Psoas muscle (tissue), 8 donors: ENCODE results near the gene TMEM223. TPM values are rescaled to one million over a fixed set of nuclear protein-coding genes. Genes with fewer than 3 reads are reported as not detected.
"Not testable (repeated sequence)": the region's sequence is repeated elsewhere in the genome, so short reads cannot be mapped to it uniquely, and the experiment has no call there.

ENCODE experiments used
- ATAC-seq, 4 donors: fragments of 200-7000 bp; cut with Tn5 transposase; one replicate each; pipeline ENCODE4 v1.9.1; 2020; ENCODE audit warnings: moderate library complexity in 3 of 4, mild to moderate bottlenecking in 2 of 4
- DNase-seq, 2 donors: peaks; one replicate each; pipeline ENCODE4 v3.0.0-alpha.2; 2020
- H3K27ac ChIP-seq: fragments of 200-600 bp; one replicate; pipeline ENCODE4 v1.8.0; 2022
- H3K27me3 ChIP-seq, 3 donors: fragments of 200-600 bp in 1 of 3; one replicate each; pipeline versions ENCODE4 v1.6.1 to v1.8.0; 2013 to 2022; ENCODE audit warnings: low read length in 2 of 3, mild to moderate bottlenecking in 2 of 3, moderate library complexity in 1 of 3; ENCODE audit not compliant: insufficient read depth in 3 of 3
- H3K36me3 ChIP-seq, 2 donors: fragments of 200-600 bp in 1 of 2; one replicate each; pipeline versions ENCODE4 v1.6.1 to v1.8.0; 2013 to 2022; ENCODE audit warnings: low read depth in 1 of 2, mild to moderate bottlenecking in 1 of 2, moderate library complexity in 1 of 2; ENCODE audit not compliant: insufficient read depth in 1 of 2
- H3K4me1 ChIP-seq: fragments of 200-600 bp; one replicate; pipeline ENCODE4 v1.8.0; 2022
- H3K4me3 ChIP-seq: fragments of 200-600 bp; one replicate; pipeline ENCODE4 v1.8.0; 2022; ENCODE audit warnings: mild to moderate bottlenecking
- H3K9me3 ChIP-seq: fragments of 200-600 bp; one replicate; pipeline ENCODE4 v1.8.0; 2022
- WGBS, 3 donors: extraction: QIAGEN DNeasy Blood & Tissue Kit; methylation state at CpG; one replicate each; pipeline versions ENCODE4 v1.1.6 to v1.1.7; 2013; 5-methylcytosine and 5-hydroxymethylcytosine counted together
- intact Hi-C, 2 donors: fragments of 100-400 bp; cut with DNase I; formaldehyde crosslinking; loops; one replicate each; pipeline versions ENCODE4 v1.11.0 to v1.14.2; 2022
- polyA plus RNA-seq, 3 donors: library from polyadenylated mRNA; stranded (reverse); fragments of 200-250 nt; gene quantifications; one replicate each; pipeline ENCODE4 v1.2.3, GENCODE V29; 2013
- total RNA-seq, 4 donors: library from RNA; stranded (reverse); fragmentation: NEBNext Ultra II Directional in 2 of 4; extraction: Animal tissue kit (Norgen Biotek cat#: 25700) in 2 of 4; gene quantifications; one replicate each; pipeline versions ENCODE4 v1.2.1 to v1.2.4, GENCODE V29; 2021 to 2023
- TF ChIP-seq, protein P1 (sequence below): fragments of 200-600 bp; IDR thresholded peaks from one replicate; pipeline ENCODE4 v1.8.0; 2022; ENCODE audit warnings: antibody characterized with exemption
- donor health status: healthy with polysubstance abuse.
- donor health status: DM: no; HTN: no; CAD: no; lungs with moderate emphysema.
- donor health status: Bipolar disorder and iron deficiency.
- donor health status: healthy.
- donor health status: DM: yes; HTN: yes; CAD: no.
- donor health status: DM: no; HTN: no; CAD: no.
- donor health status: DM: no; HTN: no; CAD: no.
- donor health status: DM: yes; HTN: yes; CAD: no.

TMEM223 gene
- total and polyA plus RNA-seq, 7 donors: 6.2 to 37.7 (median 11.5) TPM

GRCh38 chr11:62752177-62752785 is 39.5 kb downstream of the TMEM223 start:
- TF ChIP-seq, protein P1, sequence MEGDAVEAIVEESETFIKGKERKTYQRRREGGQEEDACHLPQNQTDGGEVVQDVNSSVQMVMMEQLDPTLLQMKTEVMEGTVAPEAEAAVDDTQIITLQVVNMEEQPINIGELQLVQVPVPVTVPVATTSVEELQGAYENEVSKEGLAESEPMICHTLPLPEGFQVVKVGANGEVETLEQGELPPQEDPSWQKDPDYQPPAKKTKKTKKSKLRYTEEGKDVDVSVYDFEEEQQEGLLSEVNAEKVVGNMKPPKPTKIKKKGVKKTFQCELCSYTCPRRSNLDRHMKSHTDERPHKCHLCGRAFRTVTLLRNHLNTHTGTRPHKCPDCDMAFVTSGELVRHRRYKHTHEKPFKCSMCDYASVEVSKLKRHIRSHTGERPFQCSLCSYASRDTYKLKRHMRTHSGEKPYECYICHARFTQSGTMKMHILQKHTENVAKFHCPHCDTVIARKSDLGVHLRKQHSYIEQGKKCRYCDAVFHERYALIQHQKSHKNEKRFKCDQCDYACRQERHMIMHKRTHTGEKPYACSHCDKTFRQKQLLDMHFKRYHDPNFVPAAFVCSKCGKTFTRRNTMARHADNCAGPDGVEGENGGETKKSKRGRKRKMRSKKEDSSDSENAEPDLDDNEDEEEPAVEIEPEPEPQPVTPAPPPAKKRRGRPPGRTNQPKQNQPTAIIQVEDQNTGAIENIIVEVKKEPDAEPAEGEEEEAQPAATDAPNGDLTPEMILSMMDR: no peak
- DNase-seq (no peak), ATAC-seq (no peak)
- no peaks in the 10 kb centered on the region for H3K9me3 ChIP-seq
- no peak overlapping the region for H3K4me3 ChIP-seq
- intact Hi-C loops: no loop called here
- peaks cover 12% of the 10 kb centered on the region for H3K4me1 ChIP-seq
- H3K27me3 ChIP-seq: no peaks in the 10 kb centered on the region
- peak overlapping the region; percentile 2 for H3K27ac ChIP-seq
- WGBS, 3 donors: 95 to 99% (median 96%) methylated on average over 14 of the region's 14 CpGs
- H3K36me3 ChIP-seq: peaks cover 5 to 21% of the 10 kb centered on the region in 2 donors

GRCh38 chr11:62749931-62750330 is 41.9 kb downstream of the TMEM223 start:
- Histone ChIP-seq H3K4me1 (peaks cover 12% of the 10 kb centered on the region), H3K36me3 (peaks cover 5 to 21% of the 10 kb centered on the region in 2 donors)
- H3K4me3 ChIP-seq, DNase-seq, H3K27ac ChIP-seq, intact Hi-C loops, H3K9me3 ChIP-seq, H3K27me3 ChIP-seq, ATAC-seq: not testable (repeated sequence)
- 91 to 95% (median 93%) methylated on average over 5 of the region's 5 CpGs for WGBS, 3 donors

GRCh38 chr11:62747475-62748160 is 44.2 kb downstream of the TMEM223 start:
- no peaks in the 10 kb centered on the region for H3K27me3 ChIP-seq
- no peak overlapping the region for H3K4me3 ChIP-seq
- intact Hi-C loops: no loop called here
- no peak for ATAC-seq
- peaks cover 5 to 21% of the 10 kb centered on the region in 2 donors for H3K36me3 ChIP-seq
- 70 to 79% (median 73%) methylated on average over 9 of the region's 9 CpGs for WGBS, 3 donors
- no peak for DNase-seq
- H3K4me1 ChIP-seq: peaks cover 2% of the 10 kb centered on the region
- no peak overlapping the region for H3K27ac ChIP-seq
- TF ChIP-seq, protein P1: no peak
- H3K9me3 ChIP-seq: no peaks in the 10 kb centered on the region

Other genes starting within 250 kb of the TMEM223 start
Only the 30 nearest of the 31 such genes appear.
- gene EEF1G, start 218.1 kb downstream of the TMEM223 start, total RNA-seq: 1,000 to 10,000 TPM; 1,137 to 1,954 (median 1,509) TPM
- gene EEF1G, start 218.1 kb downstream of the TMEM223 start, polyA plus RNA-seq: 1,000 to 10,000 TPM; 1,687 to 2,356 (median 2,243) TPM
- 10 to 100 TPM; 14.3 to 23.7 (median 19.6) TPM for gene TUT1, start 200.5 kb downstream of the TMEM223 start, total RNA-seq
- gene TUT1, start 200.5 kb downstream of the TMEM223 start, polyA plus RNA-seq: 10 to 100 TPM; 12.1 to 15.5 (median 12.7) TPM
- 10 to 100 TPM; 20.0 to 32.5 (median 28.6) TPM for gene MTA2, start 190.1 kb downstream of the TMEM223 start, total RNA-seq
- 10 to 100 TPM; 18.4 to 27.1 (median 26.9) TPM for gene MTA2, start 190.1 kb downstream of the TMEM223 start, polyA plus RNA-seq
- gene EML3, start 179.2 kb downstream of the TMEM223 start, total RNA-seq: 10 to 100 TPM; 14.1 to 19.5 (median 16.9) TPM
- gene EML3, start 179.2 kb downstream of the TMEM223 start, polyA plus RNA-seq: 10 to 100 TPM in 2 of 3 donors, 1 to 10 TPM in 1; 7.4 to 11.3 (median 11.1) TPM
- 1 to 10 TPM; 2.0 to 4.4 (median 3.1) TPM for gene ROM1, start 178.7 kb downstream of the TMEM223 start, total RNA-seq
- 1 to 10 TPM; 3.7 to 5.5 (median 4.7) TPM for gene ROM1, start 178.7 kb downstream of the TMEM223 start, polyA plus RNA-seq
- gene B3GAT3, start 170.0 kb downstream of the TMEM223 start, total RNA-seq: 10 to 100 TPM in 3 of 4 donors, 1 to 10 TPM in 1; 7.4 to 11.8 (median 11.0) TPM
- 10 to 100 TPM; 11.7 to 37.6 (median 20.0) TPM for gene B3GAT3, start 170.0 kb downstream of the TMEM223 start, polyA plus RNA-seq
- 10 to 100 TPM; 59.7 to 62.2 (median 61.4) TPM for gene GANAB, start 145.4 kb downstream of the TMEM223 start, total RNA-seq
- gene GANAB, start 145.4 kb downstream of the TMEM223 start, polyA plus RNA-seq: 10 to 100 TPM; 34.3 to 64.6 (median 62.0) TPM
- 10 to 100 TPM; 13.5 to 20.6 (median 17.1) TPM for gene INTS5, start 138.7 kb downstream of the TMEM223 start, total RNA-seq
- 10 to 100 TPM in 1 of 3 donors, 1 to 10 TPM in 2; 8.1 to 19.9 (median 9.3) TPM for gene INTS5, start 138.7 kb downstream of the TMEM223 start, polyA plus RNA-seq
- gene C11orf98, start 126.8 kb downstream of the TMEM223 start, total RNA-seq: 10 to 100 TPM; 29.8 to 50.9 (median 50.2) TPM
- 100 to 1,000 TPM in 1 of 3 donors, 10 to 100 TPM in 2; 87.1 to 155 (median 93.1) TPM for gene C11orf98, start 126.8 kb downstream of the TMEM223 start, polyA plus RNA-seq
- 10 to 100 TPM in 2 of 4 donors, 1 to 10 TPM in 2; 3.8 to 12.8 (median 9.4) TPM for gene CSKMT, start 126.7 kb downstream of the TMEM223 start, total RNA-seq
- gene CSKMT, start 126.7 kb downstream of the TMEM223 start, polyA plus RNA-seq: 10 to 100 TPM in 1 of 3 donors, 1 to 10 TPM in 2; 4.8 to 11.4 (median 7.8) TPM
- gene UQCC3, start 120.3 kb downstream of the TMEM223 start, total RNA-seq: 1 to 10 TPM; 5.2 to 8.8 (median 7.1) TPM
- 10 to 100 TPM in 1 of 3 donors, 1 to 10 TPM in 2; 6.4 to 16.5 (median 8.6) TPM for gene UQCC3, start 120.3 kb downstream of the TMEM223 start, polyA plus RNA-seq
- 1 to 10 TPM in 3 of 4 donors, under 1 TPM in 1; 0.74 to 3.2 (median 1.9) TPM for gene LBHD1, start 119.7 kb downstream of the TMEM223 start, total RNA-seq
- 1 to 10 TPM in 2 of 3 donors, under 1 TPM in 1; 0.98 to 3.6 (median 1.6) TPM for gene LBHD1, start 119.7 kb downstream of the TMEM223 start, polyA plus RNA-seq
- gene UBXN1, start 112.9 kb downstream of the TMEM223 start, total RNA-seq: 100 to 1,000 TPM; 102 to 204 (median 149) TPM
- 100 to 1,000 TPM; 225 to 376 (median 295) TPM for gene UBXN1, start 112.9 kb downstream of the TMEM223 start, polyA plus RNA-seq
- 1 to 10 TPM; 2.4 to 4.8 (median 3.8) TPM for gene LRRN4CL, start 102.5 kb downstream of the TMEM223 start, total RNA-seq
- gene LRRN4CL, start 102.5 kb downstream of the TMEM223 start, polyA plus RNA-seq: 1 to 10 TPM; 1.8 to 3.7 (median 2.8) TPM
- 10 to 100 TPM; 17.0 to 45.4 (median 29.0) TPM for gene BSCL2, start 84.6 kb downstream of the TMEM223 start, total RNA-seq
- gene BSCL2, start 84.6 kb downstream of the TMEM223 start, polyA plus RNA-seq: 100 to 1,000 TPM in 1 of 3 donors, 10 to 100 TPM in 2; 61.5 to 174 (median 63.5) TPM
- gene GNG3, start 84.3 kb downstream of the TMEM223 start, total RNA-seq: not detected
- gene GNG3, start 84.3 kb downstream of the TMEM223 start, polyA plus RNA-seq: under 1 TPM in 2 of 3 donors, not detected in 1; 0.10 to 0.39 TPM
- gene HNRNPUL2, start 64.5 kb downstream of the TMEM223 start, total RNA-seq: 10 to 100 TPM; 27.2 to 39.7 (median 31.4) TPM
- gene HNRNPUL2, start 64.5 kb downstream of the TMEM223 start, polyA plus RNA-seq: 10 to 100 TPM; 23.8 to 35.1 (median 25.0) TPM
- 10 to 100 TPM; 14.8 to 19.6 (median 16.4) TPM for gene TTC9C, start 63.5 kb downstream of the TMEM223 start, total RNA-seq
- 10 to 100 TPM; 20.2 to 30.4 (median 28.2) TPM for gene TTC9C, start 63.5 kb downstream of the TMEM223 start, polyA plus RNA-seq
- 1 to 10 TPM; 5.4 to 8.7 (median 6.5) TPM for gene ZBTB3, start 37.8 kb downstream of the TMEM223 start, total RNA-seq
- gene ZBTB3, start 37.8 kb downstream of the TMEM223 start, polyA plus RNA-seq: 1 to 10 TPM; 1.5 to 3.5 (median 2.1) TPM
- gene POLR2G, start 30.4 kb downstream of the TMEM223 start, total RNA-seq: 10 to 100 TPM; 31.7 to 44.7 (median 36.2) TPM
- 10 to 100 TPM; 44.0 to 92.6 (median 48.8) TPM for gene POLR2G, start 30.4 kb downstream of the TMEM223 start, polyA plus RNA-seq
- gene TAF6L, start 20.6 kb downstream of the TMEM223 start, total RNA-seq: 10 to 100 TPM; 13.5 to 19.9 (median 18.3) TPM
- 10 to 100 TPM; 18.0 to 26.5 (median 20.1) TPM for gene TAF6L, start 20.6 kb downstream of the TMEM223 start, polyA plus RNA-seq
- 10 to 100 TPM; 12.2 to 18.5 (median 16.0) TPM for gene TMEM179B, start 4.6 kb downstream of the TMEM223 start, total RNA-seq
- gene TMEM179B, start 4.6 kb downstream of the TMEM223 start, polyA plus RNA-seq: 10 to 100 TPM; 31.5 to 42.0 (median 34.4) TPM
- gene NXF1, start 13.4 kb upstream of the TMEM223 start, total RNA-seq: 10 to 100 TPM; 38.3 to 45.4 (median 41.9) TPM
- 10 to 100 TPM; 36.3 to 67.0 (median 49.7) TPM for gene NXF1, start 13.4 kb upstream of the TMEM223 start, polyA plus RNA-seq
- 10 to 100 TPM; 16.0 to 24.6 (median 20.7) TPM for gene STX5, start 40.0 kb upstream of the TMEM223 start, total RNA-seq
- gene STX5, start 40.0 kb upstream of the TMEM223 start, polyA plus RNA-seq: 10 to 100 TPM; 18.2 to 21.1 (median 21.1) TPM
- gene TEX54, start 40.8 kb upstream of the TMEM223 start, total RNA-seq: not detected
- not detected for gene TEX54, start 40.8 kb upstream of the TMEM223 start, polyA plus RNA-seq
- 10 to 100 TPM; 32.9 to 74.9 (median 54.2) TPM for gene WDR74, start 47.6 kb upstream of the TMEM223 start, total RNA-seq
- 100 to 1,000 TPM in 1 of 3 donors, 10 to 100 TPM in 2; 90.1 to 121 (median 92.5) TPM for gene WDR74, start 47.6 kb upstream of the TMEM223 start, polyA plus RNA-seq
- gene SLC3A2, start 88.9 kb upstream of the TMEM223 start, total RNA-seq: 100 to 1,000 TPM in 3 of 4 donors, 10 to 100 TPM in 1; 62.6 to 187 (median 132) TPM
- 100 to 1,000 TPM; 149 to 374 (median 208) TPM for gene SLC3A2, start 88.9 kb upstream of the TMEM223 start, polyA plus RNA-seq
- not detected for gene CHRM1, start 129.4 kb upstream of the TMEM223 start, total RNA-seq
- gene CHRM1, start 129.4 kb upstream of the TMEM223 start, polyA plus RNA-seq: under 1 TPM in 1 of 3 donors, not detected in 2; 0.06 TPM
- gene SLC22A6, start 193.0 kb upstream of the TMEM223 start, total RNA-seq: not detected
- not detected for gene SLC22A6, start 193.0 kb upstream of the TMEM223 start, polyA plus RNA-seq
- not detected for gene SLC22A8, start 223.8 kb upstream of the TMEM223 start, total RNA-seq
- gene SLC22A8, start 223.8 kb upstream of the TMEM223 start, polyA plus RNA-seq: not detected